NCI-H774 (cell line): ENCODE measurements around the gene CHKA.
A peak's percentile ranks its signal among the peaks of the same experiment; 100 is the strongest.

ENCODE experiments used
- DNase-seq: peaks from one replicate; lab custom pipeline; 2025; lab: John Stamatoyannopoulos, UW

Gene CHKA

GRCh38 chr11:68142441-68143309 is 21.5 kb upstream of the CHKA start:
- DNase-seq, result no peak

- DNase-seq, result no peak
Measured at GRCh38 chr11:68142028-68142412, 20.8 kb upstream of the CHKA start.

GRCh38 chr11:68141246-68142027 is 20.2 kb upstream of the CHKA start:
- DNase-seq, result no peak

- DNase-seq, result no peak
Measured at GRCh38 chr11:68140496-68141245, 19.5 kb upstream of the CHKA start.

- no peak for DNase-seq
Measured at GRCh38 chr11:68138237-68138636, 17.0 kb upstream of the CHKA start.

GRCh38 chr11:68137833-68138232 is 16.6 kb upstream of the CHKA start:
- DNase-seq, result peak; percentile 52

- no peak for DNase-seq
Measured at GRCh38 chr11:68136866-68137265, 15.7 kb upstream of the CHKA start.

GRCh38 chr11:68135161-68135560 is 14.0 kb upstream of the CHKA start:
- no peak for DNase-seq

- DNase-seq, result no peak
Measured at GRCh38 chr11:68133761-68134160, 12.6 kb upstream of the CHKA start.

GRCh38 chr11:68130121-68130520 is 8.9 kb upstream of the CHKA start:
- DNase-seq, result no peak

- DNase-seq, result no peak
Measured at GRCh38 chr11:68128682-68129327, 7.6 kb upstream of the CHKA start.

- no peak for DNase-seq
Measured at GRCh38 chr11:68127714-68128681, 6.8 kb upstream of the CHKA start.

- no peak for DNase-seq
Measured at GRCh38 chr11:68125164-68125563, 4.0 kb upstream of the CHKA start.

GRCh38 chr11:68122936-68123539 is 1.9 kb upstream of the CHKA start:
- no peak for DNase-seq

GRCh38 chr11:68120273-68121066 is 718 bp downstream of the CHKA start:
- peak; percentile 15 for DNase-seq

GRCh38 chr11:68118706-68119448 is 2.3 kb downstream of the CHKA start:
- no peak for DNase-seq

GRCh38 chr11:68117853-68118470 is 3.2 kb downstream of the CHKA start:
- no peak for DNase-seq

GRCh38 chr11:68116974-68117373 is 4.2 kb downstream of the CHKA start:
- no peak for DNase-seq
